ENCODE measurements around the gene ESRP2.

Gene ESRP2

DNA sequence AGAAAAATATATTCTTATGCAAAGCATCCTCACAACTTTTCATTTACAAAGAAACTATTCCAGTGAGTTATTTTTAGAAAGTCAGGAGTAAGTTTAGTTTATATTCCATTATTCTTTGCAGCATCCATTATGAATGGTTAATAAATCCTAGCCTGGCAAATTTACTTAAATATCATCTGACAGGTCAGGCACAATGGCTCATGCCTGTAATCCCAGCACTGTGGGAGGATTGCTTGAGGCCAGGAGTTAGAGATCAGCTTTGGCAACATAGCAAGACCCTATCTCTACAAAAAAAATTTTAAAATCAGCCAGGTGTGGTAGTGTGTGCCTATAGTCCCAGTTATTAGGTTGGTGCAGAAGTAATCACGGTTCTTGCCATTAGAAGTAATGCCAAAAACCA is 12.9 kb downstream of the ESRP2 start:
- FAIRE-seq (no peak), DNase-seq (ENCODE audit: low spot score) (no peak)

DNA sequence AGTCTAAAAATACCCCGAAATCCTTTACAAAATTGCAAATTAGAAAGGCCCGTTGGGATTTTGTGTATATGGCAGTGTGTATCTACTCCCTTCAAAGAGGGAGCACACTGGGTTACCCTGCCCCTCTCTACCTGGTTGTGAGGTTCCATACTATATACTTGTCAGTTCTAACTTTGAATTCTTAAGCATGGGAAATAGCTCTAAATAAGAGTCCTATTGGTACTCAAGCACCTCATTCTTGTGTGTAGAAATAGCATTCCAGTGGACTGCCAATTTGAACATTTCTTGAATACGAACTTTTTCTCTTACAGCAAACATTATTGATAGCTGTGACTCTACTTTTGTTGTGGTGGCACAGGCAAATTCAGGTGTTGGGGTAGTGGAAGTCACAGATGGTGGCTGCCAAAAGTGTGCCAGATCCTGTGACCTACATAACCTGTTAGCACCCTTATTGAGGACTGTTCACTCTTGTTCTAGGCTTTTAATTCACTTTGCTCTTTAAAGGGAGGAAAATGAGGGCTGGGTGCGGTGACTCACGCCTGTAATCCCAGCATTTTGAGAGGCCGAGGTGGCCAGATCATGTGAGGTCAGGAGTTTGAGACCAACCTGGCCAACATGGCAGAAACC is 16.1 kb downstream of the ESRP2 start:
- no peak for DNase-seq (ENCODE audit: low spot score)
- no peak for FAIRE-seq

DNA sequence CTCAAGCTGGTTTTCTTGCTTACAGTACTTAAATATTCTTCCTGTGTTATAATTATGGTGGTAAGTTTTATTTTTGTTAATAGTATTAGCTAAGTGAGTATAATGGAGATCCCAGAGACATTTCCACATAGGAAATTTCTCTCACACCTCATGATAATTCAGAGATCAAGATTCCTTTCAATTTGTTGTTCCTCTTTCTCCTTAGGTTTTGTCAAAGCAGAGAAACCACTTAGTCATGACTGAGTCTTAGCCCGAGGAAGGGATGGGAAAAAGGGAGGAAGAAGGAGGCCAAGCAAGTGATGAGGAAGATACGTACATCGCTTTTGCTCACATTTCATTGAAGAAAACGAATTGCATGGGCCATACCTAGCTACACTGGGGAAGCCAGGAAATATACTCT is 18.4 kb downstream of the ESRP2 start:
- no peak for DNase-seq (ENCODE audit: low spot score)
- no peak for FAIRE-seq

DNA sequence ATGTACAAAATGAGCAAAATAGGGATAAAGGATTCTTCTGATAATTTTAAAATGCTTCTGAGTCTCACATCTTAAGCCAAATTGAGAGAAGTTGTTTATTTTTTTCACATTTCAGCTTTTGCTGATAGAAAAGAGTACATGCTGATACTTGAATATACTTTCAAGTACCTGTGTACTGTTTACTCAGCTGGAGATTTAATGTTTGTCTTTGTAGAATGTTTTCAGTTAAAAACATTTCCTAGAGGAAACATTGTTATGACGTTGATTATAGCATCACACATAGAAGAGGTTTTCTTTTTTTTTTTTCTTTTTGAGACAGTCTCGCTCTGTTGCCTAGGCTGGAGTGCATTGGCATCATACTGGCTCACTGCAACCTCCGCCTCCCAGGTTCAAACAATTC is 19.7 kb downstream of the ESRP2 start:
- DNase-seq (ENCODE audit: low spot score) (no peak), FAIRE-seq (no peak)

DNA sequence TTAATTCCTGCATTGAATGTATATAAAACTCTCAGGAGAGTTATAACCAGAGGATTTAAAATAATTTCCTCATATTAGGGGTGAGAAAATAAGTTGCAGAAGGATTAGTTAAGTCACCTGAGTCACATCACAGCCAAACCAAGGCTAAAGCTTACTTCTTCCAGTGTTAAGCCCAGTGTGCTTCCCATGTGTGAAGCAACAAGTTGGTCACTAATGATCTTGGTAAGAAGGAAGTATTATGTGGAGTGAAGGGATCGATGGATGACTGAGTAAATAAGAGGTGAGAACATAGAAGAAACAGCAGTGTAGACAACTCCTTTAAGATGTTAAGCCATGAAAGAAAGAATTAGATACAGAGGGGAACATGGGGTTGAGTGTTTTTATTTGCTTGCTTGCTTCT is 20.6 kb downstream of the ESRP2 start:
- no peak for DNase-seq (ENCODE audit: low spot score)
- no peak for FAIRE-seq

DNA sequence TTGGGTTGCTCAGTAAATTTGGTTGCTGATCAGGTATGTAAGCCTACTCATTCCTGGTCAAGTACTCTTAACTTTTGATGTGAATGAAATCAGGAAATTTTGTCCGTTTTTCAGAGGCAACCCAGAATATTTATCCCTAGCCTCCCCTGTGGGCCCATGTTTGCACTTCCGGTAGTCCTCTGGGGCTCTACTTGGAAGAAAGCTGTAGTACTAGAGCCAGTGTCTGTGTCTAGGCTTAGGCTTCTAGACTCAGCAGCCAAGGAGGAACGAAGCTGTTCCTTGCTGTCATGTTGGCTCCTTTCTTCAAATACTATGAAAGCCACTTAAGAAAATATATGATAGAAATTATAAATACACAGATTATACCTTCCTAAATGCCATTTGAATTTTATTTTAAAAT is 21.2 kb downstream of the ESRP2 start:
- DNase-seq (ENCODE audit: low spot score) (no peak), FAIRE-seq (no peak)

DNA sequence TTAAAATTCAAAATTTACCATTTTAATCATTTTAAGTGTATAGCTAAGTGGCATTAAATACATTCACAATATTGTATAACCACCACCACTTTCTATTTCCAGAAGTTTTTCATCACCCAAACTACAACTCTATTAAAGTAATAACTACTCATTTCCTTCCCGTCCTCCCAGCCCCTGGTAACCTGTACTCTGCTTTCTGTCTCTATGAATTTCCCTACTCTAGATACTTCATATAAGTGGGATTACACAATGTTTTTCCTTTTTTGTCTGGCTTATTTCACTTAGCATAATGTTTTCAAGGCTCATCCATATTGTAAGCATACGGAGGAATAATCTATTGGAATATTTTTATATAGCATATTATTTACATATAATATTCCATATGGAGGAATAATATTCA is 29.7 kb downstream of the ESRP2 start:
- DNase-seq (ENCODE audit: low spot score): no peak

DNA sequence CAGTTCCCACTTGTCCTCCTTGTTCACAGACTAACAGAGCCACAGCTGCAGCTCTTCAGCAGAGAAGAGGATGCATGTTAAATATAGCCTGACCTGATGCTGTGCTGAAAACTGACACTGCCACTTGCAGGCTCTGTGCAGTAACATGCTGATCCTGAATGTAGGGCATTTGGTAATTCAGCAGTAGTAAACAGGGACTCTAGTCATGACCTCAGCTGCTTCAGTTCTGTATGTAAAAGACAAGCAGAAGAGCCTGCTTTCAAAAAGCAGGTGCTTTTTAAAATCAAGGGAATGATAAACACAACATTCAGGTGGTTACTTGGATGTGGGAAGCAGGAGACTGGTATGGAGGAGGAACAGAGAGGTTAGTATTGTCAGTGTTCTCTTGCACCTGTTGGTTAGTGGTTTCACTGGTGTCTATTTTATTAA is 33.8 kb downstream of the ESRP2 start:
- DNase-seq (ENCODE audit: low spot score) (no peak), FAIRE-seq (no peak)

More for the DNA sequence above, 29.7 kb downstream of the ESRP2 start:
- FAIRE-seq: no peak

DNA sequence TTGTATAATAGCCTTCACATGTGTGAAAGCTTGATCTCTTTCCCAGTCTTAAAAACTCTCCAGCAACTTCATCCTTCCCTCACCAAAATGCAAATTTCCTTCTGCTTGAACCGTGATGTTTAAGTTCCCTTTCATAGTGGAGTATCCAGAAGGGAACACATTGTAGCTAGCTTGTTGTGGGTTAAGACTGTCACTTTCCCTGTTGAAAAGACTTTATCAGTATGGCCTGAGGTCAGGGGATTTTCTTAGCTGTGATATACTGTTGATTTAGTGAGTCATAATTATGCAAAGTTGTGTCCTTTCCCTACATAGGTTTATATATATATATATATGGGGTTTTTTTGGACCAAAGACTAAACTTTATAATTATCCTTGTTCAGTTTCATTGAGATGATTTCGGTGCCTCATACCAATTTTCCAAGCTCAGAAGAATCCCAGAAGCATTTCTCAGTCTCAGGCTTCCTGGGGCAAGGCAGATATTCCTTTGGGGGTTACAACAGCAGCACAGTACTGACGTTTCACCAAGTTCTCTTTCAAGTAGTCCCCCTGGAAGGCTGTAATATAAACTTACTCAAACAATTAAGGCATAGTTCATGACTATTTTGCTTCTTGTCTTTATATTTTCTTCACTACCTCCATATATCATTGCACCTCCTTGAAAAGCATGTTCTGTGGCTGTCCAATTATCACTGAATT is 35.7 kb downstream of the ESRP2 start:
- FAIRE-seq (no peak), DNase-seq (ENCODE audit: low spot score) (peak; percentile 25)

DNA sequence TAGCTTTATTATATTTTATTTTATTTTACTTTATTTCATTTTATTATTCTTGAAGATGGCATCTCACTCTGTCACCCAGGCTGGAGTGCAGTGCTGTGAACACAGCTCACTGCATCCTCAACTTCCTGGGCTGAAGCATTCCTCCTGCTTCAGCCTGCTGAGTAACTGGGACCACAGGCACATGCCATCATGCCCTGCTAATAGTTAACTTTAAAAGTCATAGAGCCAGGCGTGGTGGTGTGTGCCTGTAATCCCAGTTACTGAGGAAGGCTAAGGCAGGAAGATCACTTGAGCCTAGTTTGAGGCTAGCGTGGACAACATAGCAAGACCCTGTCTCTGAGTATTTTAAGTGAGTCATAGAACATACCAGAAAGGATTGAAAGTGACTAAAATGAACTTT is 38.7 kb downstream of the ESRP2 start:
- DNase-seq (ENCODE audit: low spot score) (peak; percentile 76), FAIRE-seq (peak; percentile 91)

DNA sequence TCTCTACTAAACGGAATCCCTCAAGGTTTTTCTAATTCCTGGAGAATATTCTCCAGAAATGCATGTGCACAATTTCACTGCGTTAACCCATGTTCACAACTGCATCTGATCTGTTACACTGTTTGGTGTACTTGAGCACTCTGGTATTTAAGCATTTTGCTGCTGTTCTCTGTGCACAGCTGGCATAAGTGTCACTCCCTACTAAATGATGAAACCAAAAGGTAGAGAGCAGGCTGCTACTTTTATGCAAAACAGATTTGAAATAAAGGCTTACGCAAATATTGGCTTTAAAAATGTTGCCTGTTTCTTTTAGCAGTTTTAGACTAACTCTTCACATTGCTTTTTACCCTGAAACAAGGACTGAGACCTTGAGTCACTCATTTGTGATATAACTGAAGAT is 41.7 kb downstream of the ESRP2 start:
- FAIRE-seq: no peak
- DNase-seq (ENCODE audit: low spot score): no peak

DNA sequence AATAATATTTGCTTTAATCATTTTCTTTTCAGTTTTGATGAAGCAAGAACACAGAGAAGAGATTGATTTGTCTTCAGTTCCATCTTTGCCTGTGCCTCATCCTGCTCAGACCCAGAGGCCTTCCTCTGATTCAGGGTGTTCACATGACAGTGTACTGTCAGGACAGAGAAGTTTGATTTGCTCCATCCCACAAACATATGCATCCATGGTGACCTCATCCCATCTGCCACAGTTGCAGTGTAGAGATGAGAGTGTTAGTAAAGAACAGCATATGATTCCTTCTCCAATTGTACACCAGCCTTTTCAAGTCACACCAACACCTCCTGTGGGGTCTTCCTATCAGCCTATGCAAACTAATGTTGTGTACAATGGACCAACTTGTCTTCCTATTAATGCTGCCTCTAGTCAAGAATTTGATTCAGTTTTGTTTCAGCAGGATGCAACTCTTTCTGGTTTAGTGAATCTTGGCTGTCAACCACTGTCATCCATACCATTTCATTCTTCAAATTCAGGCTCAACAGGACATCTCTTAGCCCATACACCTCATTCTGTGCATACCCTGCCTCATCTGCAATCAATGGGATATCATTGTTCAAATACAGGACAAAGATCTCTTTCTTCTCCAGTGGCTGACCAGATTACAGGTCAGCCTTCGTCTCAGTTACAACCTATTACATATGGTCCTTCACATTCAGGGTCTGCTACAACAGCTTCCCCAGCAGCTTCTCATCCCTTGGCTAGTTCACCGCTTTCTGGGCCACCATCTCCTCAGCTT is 45.0 kb downstream of the ESRP2 start:
- DNase-seq (ENCODE audit: low spot score): no peak
- FAIRE-seq: no peak

DNA sequence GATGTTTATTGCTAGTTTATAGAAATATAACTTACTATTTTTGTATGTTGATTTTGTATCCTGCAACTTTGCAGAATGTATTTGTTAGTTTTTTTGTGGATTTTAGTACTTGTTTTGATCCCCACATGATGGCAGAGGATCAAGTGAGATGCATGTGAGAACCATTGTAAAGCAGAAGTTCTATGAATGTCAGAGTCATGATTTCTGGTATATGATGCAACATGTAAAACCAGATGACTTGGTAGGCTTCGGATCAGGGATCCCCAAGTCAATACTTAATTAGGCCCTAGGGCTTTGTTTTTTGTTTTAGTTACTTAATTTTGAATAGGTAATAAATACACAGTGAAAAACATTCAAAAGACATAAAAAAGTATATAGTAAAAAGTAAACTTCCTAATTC is 45.8 kb downstream of the ESRP2 start:
- DNase-seq (ENCODE audit: low spot score): no peak
- no peak for FAIRE-seq

DNA sequence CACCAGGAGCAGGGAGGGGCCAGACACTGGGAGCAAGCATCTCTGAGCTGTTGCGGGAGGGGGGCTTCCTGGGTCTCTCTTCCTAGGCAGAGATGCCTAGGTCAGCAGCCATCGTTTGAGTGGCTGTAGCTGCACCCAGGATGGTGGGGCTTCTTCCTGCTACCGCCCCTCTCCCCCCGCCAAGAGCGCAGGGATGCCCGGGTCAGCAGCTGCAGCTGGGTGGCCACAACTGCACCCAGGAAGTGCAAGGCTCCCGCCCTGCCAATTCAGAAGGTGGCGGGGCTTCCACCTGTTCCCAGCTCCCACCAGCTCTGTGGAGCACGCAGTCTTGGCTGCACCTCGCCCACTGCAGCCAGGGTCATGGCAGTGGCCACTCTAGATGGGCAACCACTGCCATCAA is 47.8 kb downstream of the ESRP2 start:
- DNase-seq (ENCODE audit: low spot score) (no peak), FAIRE-seq (no peak)

DNA sequence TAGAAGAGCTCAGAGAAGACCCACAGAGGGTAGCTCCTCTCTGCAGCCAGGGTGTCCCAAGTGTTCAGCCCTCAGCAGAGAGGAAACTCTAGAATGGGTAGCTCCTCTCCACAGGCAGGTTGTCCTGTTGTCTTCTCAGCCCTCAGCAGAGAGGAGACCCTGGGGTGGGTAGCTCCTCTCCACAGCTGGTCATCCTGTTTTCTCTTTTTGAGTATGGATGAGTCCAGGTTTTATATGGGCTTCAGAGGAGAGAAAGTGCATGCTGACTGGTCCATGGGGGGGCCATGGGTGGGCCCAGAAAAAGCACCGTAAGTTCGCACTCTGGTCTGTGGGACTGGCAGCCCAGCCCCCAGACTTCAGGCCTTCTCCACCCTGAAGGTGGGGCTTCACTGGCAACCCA is 48.4 kb downstream of the ESRP2 start:
- FAIRE-seq (no peak), DNase-seq (ENCODE audit: low spot score) (no peak)

DNA sequence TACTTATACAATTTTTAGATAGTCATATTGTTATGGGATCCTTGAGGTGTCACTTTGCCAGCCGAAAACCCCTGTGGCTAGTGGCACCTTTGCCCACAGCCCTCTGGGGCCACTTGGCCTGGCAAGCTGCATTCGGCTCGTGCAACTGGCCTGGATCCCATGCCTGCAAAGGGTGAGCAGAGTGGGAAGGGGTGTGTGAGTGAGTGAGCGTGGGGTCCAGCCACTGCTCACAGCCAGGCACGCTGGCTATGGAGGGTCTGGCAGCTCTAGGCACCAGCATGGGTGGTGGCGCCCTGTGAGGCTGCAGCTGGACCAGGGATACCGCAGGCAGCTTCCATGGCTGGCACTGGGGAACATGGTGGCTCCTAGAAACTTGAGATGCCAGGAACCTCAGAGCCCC is 49.0 kb downstream of the ESRP2 start:
- DNase-seq (ENCODE audit: low spot score) (no peak), FAIRE-seq (no peak)

DNA sequence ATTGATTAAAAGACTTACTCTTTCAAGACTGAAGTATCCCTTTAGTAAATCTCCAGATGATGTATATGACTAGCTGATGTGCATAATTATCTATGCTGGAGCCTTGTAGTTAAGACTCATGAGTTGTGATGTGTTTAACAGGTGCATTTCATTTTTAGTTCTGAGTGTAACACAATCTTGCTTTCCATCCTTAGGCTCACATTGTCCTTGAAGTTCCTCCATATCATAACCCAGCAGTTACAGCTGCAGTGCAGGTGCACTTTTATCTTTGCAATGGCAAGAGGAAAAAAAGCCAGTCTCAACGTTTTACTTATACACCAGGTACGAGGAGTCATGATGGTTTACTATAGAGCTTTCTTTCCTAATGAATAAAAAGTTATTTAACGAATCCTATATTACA is 52.9 kb downstream of the ESRP2 start:
- DNase-seq (ENCODE audit: low spot score) (no peak), FAIRE-seq (no peak)

DNA sequence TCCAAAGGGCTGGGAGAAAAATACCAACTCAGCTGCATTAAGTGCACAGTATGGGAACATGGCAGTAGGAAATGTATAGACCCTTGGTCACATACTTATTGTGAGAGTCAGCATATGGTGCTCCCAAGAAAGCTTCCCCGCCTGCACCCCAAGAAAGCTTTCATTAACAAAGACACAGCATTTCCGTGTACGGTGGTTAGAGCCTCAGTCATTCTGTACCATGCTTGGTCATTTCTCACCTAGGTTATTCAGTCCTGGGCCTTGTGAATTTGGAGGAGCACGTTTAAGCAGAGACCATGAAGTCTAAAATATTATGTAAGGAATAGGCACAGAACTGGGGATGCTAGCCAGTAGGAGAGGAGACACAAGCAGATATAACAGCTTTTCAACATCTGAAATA is 56.1 kb downstream of the ESRP2 start:
- DNase-seq (ENCODE audit: low spot score): no peak
- no peak for FAIRE-seq

DNA sequence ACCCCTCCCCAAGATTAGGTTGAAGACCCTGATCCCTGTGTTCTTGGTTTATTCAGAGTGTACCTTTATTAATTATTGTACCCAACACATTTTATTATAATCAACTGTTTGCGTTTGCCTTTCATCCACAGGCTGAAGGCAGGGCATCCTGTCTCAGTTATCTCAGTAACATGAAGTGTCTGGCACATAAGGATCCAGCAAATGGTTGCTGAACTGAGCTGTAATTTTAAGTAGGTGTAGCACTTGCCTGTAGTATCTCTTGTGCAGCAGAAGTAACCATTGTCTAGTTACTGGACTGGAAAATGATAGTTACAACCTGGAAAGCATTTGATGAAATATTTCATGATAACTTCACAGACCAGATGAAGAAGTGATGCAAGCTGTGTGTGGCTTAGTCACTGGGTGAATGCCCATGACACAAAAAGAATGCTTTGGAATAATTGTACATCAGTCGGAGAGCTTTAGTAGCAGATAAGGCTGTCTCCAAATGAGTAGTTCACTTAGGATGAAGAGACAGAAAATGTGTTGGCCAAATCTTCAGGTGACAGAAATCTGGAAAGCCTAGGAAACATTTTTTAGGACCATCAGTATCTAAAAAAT is 56.6 kb downstream of the ESRP2 start:
- DNase-seq (ENCODE audit: low spot score) (no peak), FAIRE-seq (no peak)
